Lower leg skin (tissue), 4 donors: ENCODE data around the gene CA5A. TPM values are rescaled to one million over a fixed set of nuclear protein-coding genes. Genes with fewer than 3 reads are reported as not detected.
"Not testable (repeated sequence)": the region's sequence is repeated elsewhere in the genome, so short reads cannot be mapped to it uniquely, and the experiment has no call there.

Experiments
- DNase-seq, 2 donors: peaks; one replicate each; pipeline ENCODE4 v3.0.0-alpha.2; 2019; ENCODE audit warnings: low spot score in 2 of 2
- H3K4me3 ChIP-seq: fragments of 200-600 bp; sonication (generic); 2 replicates; pipeline ENCODE4 v1.5.1; 2017; ENCODE audit warnings: mild to moderate bottlenecking, low read depth; ENCODE audit not compliant: poor library complexity, severe bottlenecking
- CTCF ChIP-seq, 3 donors: fragments of 450-650 bp; IDR thresholded peaks; one replicate each; pipeline ENCODE4 v1.5.1; 2016; ENCODE audit warnings: antibody characterized with exemption in 3 of 3, mild to moderate bottlenecking in 3 of 3, moderate library complexity in 2 of 3
- POLR2A ChIP-seq, 2 donors: fragments of 450-650 bp; IDR thresholded peaks; one replicate each; pipeline ENCODE4 v1.6.1; 2016 to 2017; ENCODE audit warnings: antibody characterized with exemption in 2 of 2, mild to moderate bottlenecking in 1 of 2, moderate library complexity in 1 of 2
- WGBS, 2 donors: methylation state at CpG; one replicate each; pipeline ENCODE4 v1.1.5; 2018; 5-methylcytosine and 5-hydroxymethylcytosine counted together
- intact Hi-C: fragments of 100-400 bp; cut with DNase I; formaldehyde crosslinking; loops from one replicate; pipeline ENCODE4 v1.15.0; 2023; ENCODE audit warnings: low total_unique reads
- total RNA-seq, 4 donors: library from RNA; depleted of rRNA; stranded (reverse); fragments of >200 nt; gene quantifications; one replicate each; pipeline ENCODE4 v1.1.0, GENCODE V29; 2016

CA5A gene
- total RNA-seq, 4 donors from 2014 or later: not detected

- 75 to 90% methylated on average over 17 to 18 of the region's 18 CpGs for WGBS, 2 donors
- peak in 1 of 2 donors; percentile 78 for DNase-seq
These were observed 74.8 kb downstream of the CA5A start for GRCh38 chr16:87861300-87862099.

GRCh38 chr16:87860553-87861299, 75.6 kb downstream of the CA5A start:
- intact Hi-C loops: no loop called here
- peak in 1 of 2 donors; percentile 80 for DNase-seq
- 68 to 72% methylated on average over 25 to 26 of the region's 26 CpGs for WGBS, 2 donors
- TF ChIP-seq POLR2A (IDR thresholded peaks at IDR 0.05) (no peak), CTCF (IDR thresholded peaks at IDR 0.05) (no peak)
- H3K4me3 ChIP-seq: no peak overlapping the region

More at GRCh38 chr16:87861300-87862099, 74.8 kb downstream of the CA5A start:
- H3K4me3 ChIP-seq, intact Hi-C loops: not testable (repeated sequence)

- intact Hi-C loops, DNase-seq, H3K4me3 ChIP-seq: not testable (repeated sequence)
- 77 to 86% methylated on average over 22 to 25 of the region's 27 CpGs for WGBS, 2 donors
These were observed 78.0 kb downstream of the CA5A start for GRCh38 chr16:87858151-87858993.

- intact Hi-C loops: no loop called here
- H3K4me3 ChIP-seq: no peak overlapping the region
- TF ChIP-seq POLR2A (IDR thresholded peaks at IDR 0.05) (no peak), CTCF (IDR thresholded peaks at IDR 0.05) (no peak)
- 87 to 89% methylated on average over 14 to 15 of the region's 15 CpGs for WGBS, 2 donors
- DNase-seq: no peak
These were observed 79.5 kb downstream of the CA5A start for GRCh38 chr16:87856791-87857228.

GRCh38 chr16:87855852-87856715, 80.2 kb downstream of the CA5A start:
- intact Hi-C loops: no loop called here
- peak in 1 of 2 donors; percentile 93 for DNase-seq
- WGBS, 2 donors: 59 to 66% methylated on average over 17 to 22 of the region's 26 CpGs
- H3K4me3 ChIP-seq: no peak overlapping the region
- TF ChIP-seq POLR2A (IDR thresholded peaks at IDR 0.05): no peak
- no peak for TF ChIP-seq CTCF (IDR thresholded peaks at IDR 0.05)
